Muscle of back (tissue), 11 donors: ENCODE measurements around the gene LEF1. TPM values are rescaled to one million over a fixed set of nuclear protein-coding genes. Genes with fewer than 3 reads are reported as not detected.

Source experiments
- DNase-seq, 3 donors: peaks; one replicate each; pipeline versions ENCODE4 v3.0.0 to v3.0.0-alpha.2; 2013
- polyA plus RNA-seq, 10 donors: library from polyadenylated mRNA; unstranded; fragments of 120-200 nt; gene quantifications; one replicate each; pipeline ENCODE4 v1.2.1, GENCODE V29; 2013; ENCODE audit not compliant: insufficient read length in 10 of 10

The LEF1 gene
- polyA plus RNA-seq, 10 donors: 3.7 to 68.0 (median 7.0) TPM

- DNase-seq: no peak
These were observed 18.9 kb downstream of the LEF1 start for GRCh38 chr4:108149588-108150380.

- DNase-seq: no peak
These were observed 20.4 kb downstream of the LEF1 start for GRCh38 chr4:108148316-108148715.

GRCh38 chr4:108146819-108147218 is 21.9 kb downstream of the LEF1 start:
- DNase-seq: no peak

GRCh38 chr4:108146336-108146735 is 22.4 kb downstream of the LEF1 start:
- DNase-seq: no peak

- DNase-seq: no peak
These were observed 24.3 kb downstream of the LEF1 start for GRCh38 chr4:108144451-108144850.

GRCh38 chr4:108143515-108143914 is 25.2 kb downstream of the LEF1 start:
- DNase-seq: no peak

- no peak for DNase-seq
These were observed 25.9 kb downstream of the LEF1 start for GRCh38 chr4:108142870-108143269.

- DNase-seq: peak; percentile 51 to 77 (median 54)
These were observed 27.4 kb downstream of the LEF1 start for GRCh38 chr4:108141213-108141950.

- DNase-seq: no peak
These were observed 28.4 kb downstream of the LEF1 start for GRCh38 chr4:108140328-108140727.

- DNase-seq: no peak
These were observed 29.6 kb downstream of the LEF1 start for GRCh38 chr4:108139089-108139488.

- no peak for DNase-seq
These were observed 33.1 kb downstream of the LEF1 start for GRCh38 chr4:108135549-108136209.

- no peak for DNase-seq
These were observed 37.8 kb downstream of the LEF1 start for GRCh38 chr4:108130955-108131354.

- no peak for DNase-seq
These were observed 39.5 kb downstream of the LEF1 start for GRCh38 chr4:108129196-108129595.

GRCh38 chr4:108126806-108127205 is 41.9 kb downstream of the LEF1 start:
- peak in 2 of 3 donors; percentile 15 to 35 for DNase-seq

GRCh38 chr4:108120789-108121188 is 47.9 kb downstream of the LEF1 start:
- DNase-seq: no peak

GRCh38 chr4:108119199-108119800 is 49.4 kb downstream of the LEF1 start:
- no peak for DNase-seq

GRCh38 chr4:108118505-108118904 is 50.2 kb downstream of the LEF1 start:
- no peak for DNase-seq

- DNase-seq: no peak
These were observed 51.1 kb downstream of the LEF1 start for GRCh38 chr4:108117418-108118182.

- DNase-seq: no peak
These were observed 52.1 kb downstream of the LEF1 start for GRCh38 chr4:108116423-108117168.

- no peak for DNase-seq
These were observed 53.6 kb downstream of the LEF1 start for GRCh38 chr4:108115168-108115526.

GRCh38 chr4:108114503-108114902 is 54.2 kb downstream of the LEF1 start:
- peak in 1 of 3 donors; percentile 20 for DNase-seq
